HepG2 (cell line): Measurements from ENCODE around the gene RAB34. TPM values are rescaled to one million over a fixed set of nuclear protein-coding genes. Genes with fewer than 3 reads are reported as not detected.
A peak's percentile ranks its signal among the peaks of the same experiment; 100 is the strongest.

Experiments used
- AHDC1 ChIP-seq: sonication (generic); formaldehyde crosslinking; IDR thresholded peaks from 2 replicates; pipeline ENCODE4 v1.5.1; 2020; ENCODE audit warnings: mild to moderate bottlenecking, missing genetic modification reagents, borderline replicate concordance
- ARHGAP35 ChIP-seq: sonication (generic); formaldehyde crosslinking; IDR thresholded peaks from 2 replicates; pipeline ENCODE4 v1.9.0; 2022; ENCODE audit warnings: mild to moderate bottlenecking, inconsistent platforms, moderate library complexity, missing genetic modification reagents, borderline replicate concordance
- ETV6 ChIP-seq: sonication (generic); formaldehyde crosslinking; conservative IDR thresholded peaks from 2 replicates; pipeline ENCODE4 v1.4.0; 2020; ENCODE audit warnings: missing genetic modification reagents
- FOXA1 ChIP-seq, 2 experiments: fragments of 450-650 bp in 1 of 2; sonication (generic) in 1 of 2; formaldehyde crosslinking in 1 of 2; IDR thresholded peaks; 2 replicates each; pipeline versions ENCODE4 v1.4.0 to v1.6.1; 2016 to 2020; ENCODE audit warnings: missing genetic modification reagents in 1 of 2
- GATAD1 ChIP-seq: IDR thresholded peaks from 2 replicates; pipeline ENCODE4 v1.6.1; 2016; ENCODE audit warnings: missing genetic modification reagents, missing compliant biosample characterization
- MLXIP ChIP-seq: sonication (generic); formaldehyde crosslinking; IDR thresholded peaks from 2 replicates; pipeline ENCODE4 v1.9.0; 2021; ENCODE audit warnings: missing genetic modification reagents, borderline replicate concordance
- MTA1 ChIP-seq: sonication (generic); formaldehyde crosslinking; IDR thresholded peaks from 2 replicates; pipeline ENCODE4 v1.4.0; 2020; ENCODE audit warnings: missing genetic modification reagents, mild to moderate bottlenecking, borderline replicate concordance
- PAX8 ChIP-seq: sonication (generic); formaldehyde crosslinking; IDR thresholded peaks from 2 replicates; pipeline ENCODE4 v1.8.0; 2022; ENCODE audit warnings: mild to moderate bottlenecking, missing genetic modification reagents, borderline replicate concordance
- SIX1 ChIP-seq: sonication (generic); formaldehyde crosslinking; IDR thresholded peaks from 2 replicates; pipeline ENCODE4 v1.4.0; 2020; ENCODE audit warnings: missing genetic modification reagents, borderline replicate concordance
- TOE1 ChIP-seq: sonication (generic); formaldehyde crosslinking; IDR thresholded peaks from 2 replicates; pipeline ENCODE4 v1.4.0; 2020; ENCODE audit warnings: mild to moderate bottlenecking, missing genetic modification reagents
- ZNF12 ChIP-seq: sonication (generic); formaldehyde crosslinking; IDR thresholded peaks from 2 replicates; pipeline ENCODE4 v1.5.0; 2020; ENCODE audit warnings: missing genetic modification reagents
- ZNF331 ChIP-seq: sonication (generic); formaldehyde crosslinking; IDR thresholded peaks from 2 replicates; pipeline ENCODE4 v1.4.0; 2020; ENCODE audit warnings: missing genetic modification reagents
- ZNF337 ChIP-seq: sonication (generic); formaldehyde crosslinking; IDR thresholded peaks from 2 replicates; pipeline ENCODE4 v1.5.1; 2020; ENCODE audit warnings: missing genetic modification reagents, low read depth, mild to moderate bottlenecking, borderline replicate concordance
- ZNF414 ChIP-seq: sonication (generic); formaldehyde crosslinking; IDR thresholded peaks from 2 replicates; pipeline ENCODE4 v1.5.0; 2020; ENCODE audit warnings: missing genetic modification reagents
- ZNF691 ChIP-seq: sonication (generic); formaldehyde crosslinking; IDR thresholded peaks from 2 replicates; pipeline ENCODE4 v1.4.0; 2020; ENCODE audit warnings: missing genetic modification reagents, low read depth, mild to moderate bottlenecking, borderline replicate concordance
- ZSCAN25 ChIP-seq: sonication (generic); formaldehyde crosslinking; IDR thresholded peaks from 2 replicates; pipeline ENCODE4 v1.8.0; 2022; ENCODE audit warnings: mild to moderate bottlenecking, missing genetic modification reagents
- polyA plus RNA-seq, 8 experiments: library from polyadenylated mRNA; depleted of rRNA in 3 of 8; stranded (reverse) in 7 of 8; unstranded in 1 of 8; fragments of >200 nt; fragmentation: Illumina TruSeq in 4 of 8; extraction: Trizol in 4 of 8; gene quantifications; 2 replicates each; pipeline versions ENCODE4 v1.2.1 to v1.2.3, GENCODE V29; 2011 to 2016; ENCODE audit warnings: low read depth in 4 of 8, missing spikeins in 1 of 8, mixed read lengths in 1 of 8; ENCODE audit not compliant: insufficient read depth in 1 of 8
- total RNA-seq, 5 experiments: library from RNA; depleted of rRNA; stranded (reverse); fragments of >200 nt; fragmentation: Illumina TruSeq; extraction: Trizol; gene quantifications; 2 replicates each; pipeline ENCODE4 v1.2.3, GENCODE V29; 2016; ENCODE audit warnings: low read depth in 1 of 5

Gene RAB34
- total and polyA plus RNA-seq, 2 of the 13 experiments (the other 11 are each of a cell fraction or from before 2014, with no cell fraction given), result 0.49 TPM; not detected in 1

- TF ChIP-seq ZNF414 (CRISPR knock-in tag), result peak; percentile 65
- no peak for TF ChIP-seq SIX1 (CRISPR knock-in tag)
- peak; percentile 14; the same call in 1 of the 2 replicates for TF ChIP-seq PAX8 (CRISPR knock-in tag)
- peak; percentile 53; the same call in 1 of the 2 replicates for TF ChIP-seq ZNF691 (CRISPR knock-in tag)
- peak; percentile 58 for TF ChIP-seq GATAD1
- no peak for TF ChIP-seq ZSCAN25 (CRISPR knock-in tag)
- no peak for TF ChIP-seq AHDC1 (CRISPR knock-in tag)
- no peak for TF ChIP-seq ETV6 (CRISPR knock-in tag)
- TF ChIP-seq ZNF331 (CRISPR knock-in tag), result peak; percentile 62
- no peak for TF ChIP-seq ARHGAP35
- TF ChIP-seq ZNF12 (CRISPR knock-in tag), result no peak; the same call in 1 of the 2 replicates
- TF ChIP-seq MTA1 (CRISPR knock-in tag), result no peak
- TF ChIP-seq TOE1, result no peak
- no peak for TF ChIP-seq FOXA1 (IDR thresholded peaks at IDR 0.05)
- TF ChIP-seq FOXA1 (CRISPR knock-in tag; IDR thresholded peaks at IDR 0.05), result peak; percentile 86
- no peak for TF ChIP-seq MLXIP (CRISPR knock-in tag)
- no peak for TF ChIP-seq ZNF337 (CRISPR knock-in tag)
Observed at GRCh38 chr17:28744972-28745785, 27.5 kb upstream of the RAB34 start (continued).
